PFSK-1 (cell line): ENCODE results near the gene SLC17A9.

Experiments
- FOXP2 ChIP-seq: optimal IDR thresholded peaks from 2 replicates; pipeline ENCODE3; 2011; ENCODE audit warnings: borderline replicate concordance, control low read depth, inconsistent platforms; ENCODE audit not compliant: insufficient read depth; ENCODE audit errors: extremely low read length, extremely low read depth
- POLR2AphosphoS5 ChIP-seq: IDR thresholded peaks from 2 replicates; pipeline ENCODE4 v1.6.1; 2012; ENCODE audit warnings: low read depth, mild to moderate bottlenecking, control low read depth, low read length, moderate library complexity
- SIN3A ChIP-seq: IDR thresholded peaks from 2 replicates; pipeline ENCODE4 v1.6.1; 2012; ENCODE audit warnings: mild to moderate bottlenecking, low read length, moderate library complexity, borderline replicate concordance; ENCODE audit not compliant: insufficient read depth
- TAF1 ChIP-seq: IDR thresholded peaks from 2 replicates; pipeline ENCODE4 v1.6.1; 2012; ENCODE audit warnings: low read length, control low read depth, borderline replicate concordance; ENCODE audit not compliant: insufficient read depth
- TF ChIP-seq, protein P1 (sequence below), 2 experiments: IDR thresholded peaks; 2 replicates each; pipeline versions ENCODE4 v1.6.1 to v1.8.0; 2011 to 2012; ENCODE audit warnings: low read depth in 2 of 2, low read length in 2 of 2, control low read depth in 1 of 2, inconsistent platforms in 1 of 2, mild to moderate bottlenecking in 1 of 2, moderate library complexity in 1 of 2; ENCODE audit not compliant: insufficient read depth in 1 of 2

SLC17A9 gene

DNA sequence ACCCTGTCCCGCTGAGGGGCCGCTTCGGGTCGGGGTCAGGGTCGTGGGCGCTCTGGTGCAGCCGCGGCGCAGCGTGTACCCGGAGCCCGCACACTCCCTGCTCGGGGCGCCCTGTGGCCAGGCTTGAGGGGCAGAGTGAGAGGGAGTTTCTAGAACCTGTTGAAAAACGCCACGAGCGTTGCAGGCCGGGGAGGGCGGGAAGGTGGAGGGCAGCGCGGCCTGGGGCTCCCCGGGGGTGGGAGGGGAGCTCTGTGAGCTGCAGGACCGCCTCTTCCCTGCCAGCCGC lies 54.8 kb downstream of the SLC17A9 start:
- TF ChIP-seq, protein P1, sequence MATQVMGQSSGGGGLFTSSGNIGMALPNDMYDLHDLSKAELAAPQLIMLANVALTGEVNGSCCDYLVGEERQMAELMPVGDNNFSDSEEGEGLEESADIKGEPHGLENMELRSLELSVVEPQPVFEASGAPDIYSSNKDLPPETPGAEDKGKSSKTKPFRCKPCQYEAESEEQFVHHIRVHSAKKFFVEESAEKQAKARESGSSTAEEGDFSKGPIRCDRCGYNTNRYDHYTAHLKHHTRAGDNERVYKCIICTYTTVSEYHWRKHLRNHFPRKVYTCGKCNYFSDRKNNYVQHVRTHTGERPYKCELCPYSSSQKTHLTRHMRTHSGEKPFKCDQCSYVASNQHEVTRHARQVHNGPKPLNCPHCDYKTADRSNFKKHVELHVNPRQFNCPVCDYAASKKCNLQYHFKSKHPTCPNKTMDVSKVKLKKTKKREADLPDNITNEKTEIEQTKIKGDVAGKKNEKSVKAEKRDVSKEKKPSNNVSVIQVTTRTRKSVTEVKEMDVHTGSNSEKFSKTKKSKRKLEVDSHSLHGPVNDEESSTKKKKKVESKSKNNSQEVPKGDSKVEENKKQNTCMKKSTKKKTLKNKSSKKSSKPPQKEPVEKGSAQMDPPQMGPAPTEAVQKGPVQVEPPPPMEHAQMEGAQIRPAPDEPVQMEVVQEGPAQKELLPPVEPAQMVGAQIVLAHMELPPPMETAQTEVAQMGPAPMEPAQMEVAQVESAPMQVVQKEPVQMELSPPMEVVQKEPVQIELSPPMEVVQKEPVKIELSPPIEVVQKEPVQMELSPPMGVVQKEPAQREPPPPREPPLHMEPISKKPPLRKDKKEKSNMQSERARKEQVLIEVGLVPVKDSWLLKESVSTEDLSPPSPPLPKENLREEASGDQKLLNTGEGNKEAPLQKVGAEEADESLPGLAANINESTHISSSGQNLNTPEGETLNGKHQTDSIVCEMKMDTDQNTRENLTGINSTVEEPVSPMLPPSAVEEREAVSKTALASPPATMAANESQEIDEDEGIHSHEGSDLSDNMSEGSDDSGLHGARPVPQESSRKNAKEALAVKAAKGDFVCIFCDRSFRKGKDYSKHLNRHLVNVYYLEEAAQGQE (IDR thresholded peaks at IDR 0.05; ENCODE audit: insufficient read depth in 1 of 2, low read depth in 2 of 2, low read length in 2 of 2), result no peak
- TF ChIP-seq TAF1 (no peak), POLR2AphosphoS5 (no peak), FOXP2 (no peak), SIN3A (no peak)

DNA sequence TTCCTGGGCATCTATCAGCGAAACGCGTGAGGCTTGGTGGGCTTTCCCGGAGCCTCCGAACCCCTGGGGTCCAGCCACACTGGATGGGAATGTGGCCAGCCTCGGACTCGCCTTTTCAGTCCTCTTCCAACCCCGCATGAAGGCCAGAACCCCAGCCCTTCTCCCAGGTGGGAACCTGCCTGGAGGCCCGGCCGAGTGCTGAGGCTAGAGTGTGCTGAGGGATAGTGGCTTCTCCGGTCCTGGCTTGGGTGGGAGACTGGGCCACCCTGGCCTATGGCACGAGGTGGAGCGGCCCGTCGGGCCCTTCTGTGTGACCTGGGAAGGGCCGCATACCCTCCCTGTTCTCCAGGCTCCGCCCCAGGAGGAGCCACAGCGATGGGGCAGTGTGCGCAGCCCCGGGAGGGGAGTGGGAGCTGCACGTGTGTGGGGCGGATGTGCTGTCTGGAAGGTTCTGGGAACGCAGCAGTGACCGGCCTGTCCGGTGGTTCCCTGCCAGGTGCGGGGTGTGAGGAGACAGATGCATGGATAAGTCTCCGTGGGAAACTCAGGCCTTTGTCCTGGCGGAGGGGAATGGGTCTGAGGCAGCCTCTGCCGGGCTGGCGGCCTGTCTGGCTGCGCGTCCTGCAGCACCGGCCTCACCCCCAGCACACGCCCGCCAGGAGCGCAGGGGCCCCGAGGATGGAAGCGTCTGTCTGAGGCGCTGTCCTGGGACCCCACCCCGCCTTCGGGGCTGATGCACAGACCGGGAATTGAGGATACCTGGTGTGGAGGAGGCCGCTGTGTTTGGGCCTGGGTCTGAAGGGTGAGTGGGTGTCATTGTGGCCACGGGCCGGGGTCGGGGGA lies 55.4 kb downstream of the SLC17A9 start:
- TF ChIP-seq, protein P1 (IDR thresholded peaks at IDR 0.05; ENCODE audit: insufficient read depth in 1 of 2, low read depth in 2 of 2, low read length in 2 of 2), result no peak
- TF ChIP-seq TAF1 (no peak), SIN3A (no peak), POLR2AphosphoS5 (no peak), FOXP2 (no peak)

- TF ChIP-seq SIN3A (no peak), POLR2AphosphoS5 (no peak), TAF1 (no peak), FOXP2 (no peak)
- TF ChIP-seq, protein P1 (IDR thresholded peaks at IDR 0.05; ENCODE audit: insufficient read depth in 1 of 2, low read depth in 2 of 2, low read length in 2 of 2), result no peak
These were observed 56.1 kb downstream of the SLC17A9 start for GRCh38 chr20:63008541-63009044.

GRCh38 chr20:63009045-63009961 lies 56.8 kb downstream of the SLC17A9 start:
- no peak for TF ChIP-seq TAF1
- TF ChIP-seq POLR2AphosphoS5, result no peak
- TF ChIP-seq, protein P1 (IDR thresholded peaks at IDR 0.05; ENCODE audit: insufficient read depth in 1 of 2, low read depth in 2 of 2, low read length in 2 of 2), result no peak
- TF ChIP-seq FOXP2, result no peak
- no peak for TF ChIP-seq SIN3A
